Left ventricle myocardium inferior (tissue), 1 donor: ENCODE measurements around the gene ZNF318. TPM values are rescaled to one million over a fixed set of nuclear protein-coding genes. Genes with fewer than 3 reads are reported as not detected.

Experiments
- DNase-seq: peaks from one replicate; pipeline ENCODE4 v3.0.0-alpha.2; 2020
- H3K27ac ChIP-seq: fragments of 200-600 bp; replicated peaks from 2 replicates; pipeline ENCODE4 v1.8.0; 2021
- H3K27me3 ChIP-seq: fragments of 200-600 bp; 2 replicates; pipeline ENCODE4 v1.8.0; 2021; ENCODE audit warnings: low read depth
- H3K36me3 ChIP-seq: fragments of 200-600 bp; 2 replicates; pipeline ENCODE4 v1.8.0; 2021
- H3K4me1 ChIP-seq: fragments of 200-600 bp; 2 replicates; pipeline ENCODE4 v1.8.0; 2021
- H3K4me3 ChIP-seq: fragments of 200-600 bp; 2 replicates; pipeline ENCODE4 v1.8.0; 2021; ENCODE audit warnings: mild to moderate bottlenecking, moderate library complexity
- H3K9me3 ChIP-seq: fragments of 200-600 bp; replicated peaks from 2 replicates; pipeline ENCODE4 v1.8.0; 2021
- intact Hi-C: fragments of 100-400 bp; cut with micrococcal nuclease; formaldehyde crosslinking; loops from one replicate; pipeline ENCODE4 v1.11.0; 2022
- total RNA-seq: library from RNA; stranded (reverse); fragmentation: NEBNext Ultra II Directional; extraction: Animal tissue kit (Norgen Biotek cat#: 25700); gene quantifications from one replicate; pipeline ENCODE4 v1.2.1, GENCODE V29; 2021
- TF ChIP-seq, protein P1 (sequence below): fragments of 200-600 bp; IDR thresholded peaks from 2 replicates; pipeline ENCODE4 v1.8.0; 2021; ENCODE audit warnings: antibody characterized with exemption, mild to moderate bottlenecking, borderline replicate concordance
- donor health status: DM: no; HTN: yes; CAD: no; lungs with severe emphysema.

ZNF318 gene
- total RNA-seq, 1 donor from 2014 or later = 12.5 TPM

DNA sequence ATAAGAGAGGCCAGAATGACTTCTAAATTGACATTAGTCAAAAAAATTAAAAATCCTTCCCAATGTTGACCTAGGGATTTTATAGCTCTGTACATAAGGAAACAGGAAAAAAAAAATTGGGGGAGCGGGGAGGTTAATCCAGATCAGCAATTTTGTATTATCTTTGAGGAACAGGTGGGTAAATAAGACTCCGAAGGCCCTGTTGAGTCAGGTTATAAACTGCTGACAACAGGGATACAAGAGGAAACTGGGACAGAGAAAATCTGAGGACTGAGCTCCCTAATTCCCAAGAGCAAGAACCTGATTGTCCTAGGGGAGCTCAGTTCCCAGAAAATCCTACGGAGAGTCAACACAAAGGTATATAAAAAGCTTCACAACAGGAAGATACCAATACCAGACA, 34.0 kb downstream of the ZNF318 start:
- no peak overlapping the region for H3K27ac ChIP-seq
- TF ChIP-seq, protein P1, sequence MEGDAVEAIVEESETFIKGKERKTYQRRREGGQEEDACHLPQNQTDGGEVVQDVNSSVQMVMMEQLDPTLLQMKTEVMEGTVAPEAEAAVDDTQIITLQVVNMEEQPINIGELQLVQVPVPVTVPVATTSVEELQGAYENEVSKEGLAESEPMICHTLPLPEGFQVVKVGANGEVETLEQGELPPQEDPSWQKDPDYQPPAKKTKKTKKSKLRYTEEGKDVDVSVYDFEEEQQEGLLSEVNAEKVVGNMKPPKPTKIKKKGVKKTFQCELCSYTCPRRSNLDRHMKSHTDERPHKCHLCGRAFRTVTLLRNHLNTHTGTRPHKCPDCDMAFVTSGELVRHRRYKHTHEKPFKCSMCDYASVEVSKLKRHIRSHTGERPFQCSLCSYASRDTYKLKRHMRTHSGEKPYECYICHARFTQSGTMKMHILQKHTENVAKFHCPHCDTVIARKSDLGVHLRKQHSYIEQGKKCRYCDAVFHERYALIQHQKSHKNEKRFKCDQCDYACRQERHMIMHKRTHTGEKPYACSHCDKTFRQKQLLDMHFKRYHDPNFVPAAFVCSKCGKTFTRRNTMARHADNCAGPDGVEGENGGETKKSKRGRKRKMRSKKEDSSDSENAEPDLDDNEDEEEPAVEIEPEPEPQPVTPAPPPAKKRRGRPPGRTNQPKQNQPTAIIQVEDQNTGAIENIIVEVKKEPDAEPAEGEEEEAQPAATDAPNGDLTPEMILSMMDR = no peak
- H3K27me3 ChIP-seq = no peaks in the 10 kb centered on the region
- no peak overlapping the region for H3K4me3 ChIP-seq
- H3K9me3 ChIP-seq = no peaks in the 10 kb centered on the region
- peaks cover 15% of the 10 kb centered on the region for H3K4me1 ChIP-seq
- H3K36me3 ChIP-seq = peaks cover 28% of the 10 kb centered on the region
- intact Hi-C loops = no loop called here
- DNase-seq = no peak

DNA sequence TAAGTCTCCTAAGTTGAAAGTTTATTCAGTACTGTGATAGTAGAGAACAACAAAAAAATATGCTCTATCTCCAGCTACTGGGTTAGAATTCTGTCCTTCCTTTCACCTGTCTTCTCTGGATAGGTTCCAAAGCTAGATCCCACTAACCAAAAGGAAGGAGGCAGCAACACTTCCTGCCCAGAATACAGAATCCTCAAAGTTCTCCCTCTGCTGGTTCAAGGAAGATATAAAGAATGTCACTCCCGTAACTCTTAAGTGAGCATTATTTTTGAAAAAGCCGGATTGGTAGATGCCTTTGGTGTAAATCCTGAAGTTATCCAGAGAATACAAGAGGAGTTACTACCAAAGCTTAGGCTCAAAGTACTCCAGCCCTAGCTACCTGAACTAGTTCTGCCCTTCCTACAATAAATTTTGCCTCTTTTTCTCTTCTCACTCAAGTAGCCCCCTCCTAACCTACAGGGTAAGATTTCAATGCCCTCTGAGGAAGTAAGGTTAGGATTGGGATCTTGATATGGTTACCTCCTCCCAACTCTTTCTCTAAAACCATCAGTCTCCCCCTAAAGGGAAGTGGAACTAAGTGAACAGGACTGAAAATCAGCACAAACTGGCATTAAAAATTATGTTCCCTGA, 34.9 kb downstream of the ZNF318 start:
- intact Hi-C loops = no loop called here
- no peak overlapping the region for H3K4me3 ChIP-seq
- H3K36me3 ChIP-seq = peaks cover 19% of the 10 kb centered on the region
- H3K27ac ChIP-seq = peak overlapping the region; percentile 6
- TF ChIP-seq, protein P1 = peak; percentile 64
- no peak for DNase-seq
- H3K9me3 ChIP-seq = no peaks in the 10 kb centered on the region
- H3K27me3 ChIP-seq = no peaks in the 10 kb centered on the region
- peaks cover 15% of the 10 kb centered on the region for H3K4me1 ChIP-seq

DNA sequence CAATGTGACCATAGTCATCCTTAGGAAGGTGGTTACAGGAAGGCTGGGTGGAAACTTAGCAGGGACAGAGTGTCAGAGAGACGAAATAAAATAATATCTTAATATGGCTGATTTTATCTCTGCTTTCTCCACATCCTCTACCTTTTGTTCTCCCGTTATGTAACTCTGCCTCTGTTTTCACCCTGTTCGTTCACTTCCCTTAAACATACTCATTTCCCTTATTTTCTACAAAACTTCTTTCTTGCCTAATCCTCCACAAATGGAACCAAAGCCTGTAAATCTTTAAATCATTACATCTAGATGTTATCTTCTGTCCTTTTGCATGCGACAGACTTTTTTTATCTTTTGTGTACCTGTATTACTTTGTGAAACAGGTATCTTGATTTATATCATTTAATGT, 37.6 kb downstream of the ZNF318 start:
- Histone ChIP-seq H3K27ac (no peak overlapping the region), H3K27me3 (no peaks in the 10 kb centered on the region), H3K4me1 (peaks cover 26% of the 10 kb centered on the region), H3K9me3 (no peaks in the 10 kb centered on the region), H3K36me3 (no peaks in the 10 kb centered on the region), H3K4me3 (no peak overlapping the region)
- TF ChIP-seq, protein P1 = no peak
- intact Hi-C loops = no loop called here
- DNase-seq = no peak

DNA sequence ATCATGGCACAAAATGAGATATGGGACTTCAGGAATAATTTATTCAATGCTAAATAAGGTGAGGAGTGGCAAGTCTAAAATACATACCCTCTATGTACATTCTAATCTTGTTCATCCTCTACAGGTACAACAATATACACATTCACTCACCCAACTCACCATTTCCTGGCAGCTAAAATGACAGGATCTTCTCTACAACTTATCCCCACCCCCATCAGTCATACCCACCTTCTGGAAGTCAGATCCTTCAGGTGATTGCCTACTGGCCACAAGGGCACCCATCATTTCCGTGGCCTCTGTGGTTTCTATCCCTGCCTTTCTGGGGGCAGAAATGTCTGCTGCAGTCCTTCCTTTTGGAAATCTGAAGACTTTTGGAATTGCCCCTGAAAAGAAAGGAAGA, 38.0 kb downstream of the ZNF318 start:
- intact Hi-C loops = no loop called here
- H3K36me3 ChIP-seq = no peaks in the 10 kb centered on the region

DNA sequence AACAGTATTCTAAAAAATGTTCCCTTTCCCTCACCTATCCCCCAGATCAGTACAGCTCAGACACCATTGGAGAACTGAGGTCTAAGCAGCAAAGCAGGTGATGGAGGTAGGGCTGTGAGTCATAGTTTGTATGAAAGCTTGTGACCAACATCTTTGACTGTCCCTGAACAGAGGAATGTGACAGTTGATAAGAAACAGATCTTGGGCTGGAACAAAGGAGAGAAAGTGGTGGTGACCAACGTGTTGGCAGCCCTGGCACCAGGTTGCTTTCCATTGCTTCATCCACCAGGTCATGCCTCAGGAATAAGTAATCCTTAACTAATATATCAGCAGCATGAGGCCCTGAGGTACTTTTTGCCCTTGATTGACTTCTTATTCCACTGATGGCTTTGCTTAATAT, 40.9 kb downstream of the ZNF318 start:
- Histone ChIP-seq H3K27me3 (no peaks in the 10 kb centered on the region), H3K27ac (peak overlapping the region; percentile 85), H3K36me3 (no peaks in the 10 kb centered on the region), H3K9me3 (peaks cover 4% of the 10 kb centered on the region), H3K4me3 (no peak overlapping the region), H3K4me1 (peaks cover 11% of the 10 kb centered on the region)
- peak; percentile 57 for DNase-seq
- intact Hi-C loops = no loop called here
- TF ChIP-seq, protein P1 = no peak

More for the DNA sequence above, 38.0 kb downstream of the ZNF318 start:
- Histone ChIP-seq H3K27ac (no peak overlapping the region), H3K4me3 (no peak overlapping the region), H3K9me3 (no peaks in the 10 kb centered on the region), H3K27me3 (no peaks in the 10 kb centered on the region), H3K4me1 (peaks cover 24% of the 10 kb centered on the region)
- TF ChIP-seq, protein P1 = no peak
- DNase-seq = no peak
